Choroid plexus epithelial cell (primary cell): ENCODE results near the gene SEC14L2.

ENCODE experiments used
- DNase-seq: peaks from one replicate; pipeline ENCODE4 v3.0.0-alpha.2; 2010; ENCODE audit warnings: low read depth
- H3K4me3 ChIP-seq: 2 replicates; pipeline ENCODE4 v1.5.1; 2011; ENCODE audit warnings: low read depth, mild to moderate bottlenecking, control low read depth, low read length, moderate library complexity
- TF ChIP-seq, protein P1 (sequence below): conservative IDR thresholded peaks from 2 replicates; pipeline ENCODE4 v1.5.1; 2011; ENCODE audit warnings: low read depth, mild to moderate bottlenecking, control low read depth, inconsistent platforms, low read length, moderate library complexity

Gene SEC14L2

DNA sequence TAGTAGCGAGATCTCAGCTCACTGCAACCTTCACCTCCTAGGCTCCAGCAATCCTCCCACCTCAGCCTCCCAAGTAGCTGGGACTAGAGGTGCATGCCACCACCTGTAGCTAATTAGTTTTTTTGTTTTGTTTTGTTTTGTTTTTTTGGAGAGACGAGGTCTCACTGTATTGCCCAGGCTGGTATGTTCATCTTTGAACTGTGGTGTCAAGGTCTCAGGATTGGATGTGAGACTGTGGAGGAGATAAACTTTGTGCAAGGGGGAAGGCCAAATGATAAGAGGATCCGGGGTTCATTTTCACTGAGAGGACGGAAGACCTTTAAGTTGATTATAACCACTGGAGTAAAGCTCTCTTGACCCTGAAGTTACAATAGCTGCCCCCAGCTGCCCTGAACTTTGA, 8.9 kb downstream of the SEC14L2 start:
- H3K4me3 ChIP-seq = no peak overlapping the region
- TF ChIP-seq, protein P1, sequence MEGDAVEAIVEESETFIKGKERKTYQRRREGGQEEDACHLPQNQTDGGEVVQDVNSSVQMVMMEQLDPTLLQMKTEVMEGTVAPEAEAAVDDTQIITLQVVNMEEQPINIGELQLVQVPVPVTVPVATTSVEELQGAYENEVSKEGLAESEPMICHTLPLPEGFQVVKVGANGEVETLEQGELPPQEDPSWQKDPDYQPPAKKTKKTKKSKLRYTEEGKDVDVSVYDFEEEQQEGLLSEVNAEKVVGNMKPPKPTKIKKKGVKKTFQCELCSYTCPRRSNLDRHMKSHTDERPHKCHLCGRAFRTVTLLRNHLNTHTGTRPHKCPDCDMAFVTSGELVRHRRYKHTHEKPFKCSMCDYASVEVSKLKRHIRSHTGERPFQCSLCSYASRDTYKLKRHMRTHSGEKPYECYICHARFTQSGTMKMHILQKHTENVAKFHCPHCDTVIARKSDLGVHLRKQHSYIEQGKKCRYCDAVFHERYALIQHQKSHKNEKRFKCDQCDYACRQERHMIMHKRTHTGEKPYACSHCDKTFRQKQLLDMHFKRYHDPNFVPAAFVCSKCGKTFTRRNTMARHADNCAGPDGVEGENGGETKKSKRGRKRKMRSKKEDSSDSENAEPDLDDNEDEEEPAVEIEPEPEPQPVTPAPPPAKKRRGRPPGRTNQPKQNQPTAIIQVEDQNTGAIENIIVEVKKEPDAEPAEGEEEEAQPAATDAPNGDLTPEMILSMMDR = no peak

DNA sequence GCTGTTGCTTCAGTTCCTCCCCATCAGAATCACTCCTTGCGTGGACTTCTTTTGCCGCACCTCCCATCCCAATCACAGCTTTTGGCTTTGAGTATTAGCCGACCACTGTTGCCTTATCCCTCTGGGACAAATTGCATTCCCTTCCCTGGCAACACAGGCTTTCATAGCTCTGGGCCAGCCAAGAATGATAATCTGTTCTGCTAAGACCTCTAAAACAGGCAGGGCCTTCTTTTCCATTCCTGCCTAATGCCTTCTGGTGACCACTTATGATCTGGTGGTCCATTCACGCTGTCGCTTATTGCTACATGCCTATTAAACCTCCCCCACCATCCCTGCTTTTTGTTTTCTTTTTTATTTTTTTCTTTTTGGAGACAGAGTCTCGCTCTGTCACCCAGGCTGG, 9.6 kb downstream of the SEC14L2 start:
- TF ChIP-seq, protein P1 = no peak
- no peak for DNase-seq
- no peak overlapping the region for H3K4me3 ChIP-seq

More for the DNA sequence above, 8.9 kb downstream of the SEC14L2 start:
- no peak for DNase-seq

DNA sequence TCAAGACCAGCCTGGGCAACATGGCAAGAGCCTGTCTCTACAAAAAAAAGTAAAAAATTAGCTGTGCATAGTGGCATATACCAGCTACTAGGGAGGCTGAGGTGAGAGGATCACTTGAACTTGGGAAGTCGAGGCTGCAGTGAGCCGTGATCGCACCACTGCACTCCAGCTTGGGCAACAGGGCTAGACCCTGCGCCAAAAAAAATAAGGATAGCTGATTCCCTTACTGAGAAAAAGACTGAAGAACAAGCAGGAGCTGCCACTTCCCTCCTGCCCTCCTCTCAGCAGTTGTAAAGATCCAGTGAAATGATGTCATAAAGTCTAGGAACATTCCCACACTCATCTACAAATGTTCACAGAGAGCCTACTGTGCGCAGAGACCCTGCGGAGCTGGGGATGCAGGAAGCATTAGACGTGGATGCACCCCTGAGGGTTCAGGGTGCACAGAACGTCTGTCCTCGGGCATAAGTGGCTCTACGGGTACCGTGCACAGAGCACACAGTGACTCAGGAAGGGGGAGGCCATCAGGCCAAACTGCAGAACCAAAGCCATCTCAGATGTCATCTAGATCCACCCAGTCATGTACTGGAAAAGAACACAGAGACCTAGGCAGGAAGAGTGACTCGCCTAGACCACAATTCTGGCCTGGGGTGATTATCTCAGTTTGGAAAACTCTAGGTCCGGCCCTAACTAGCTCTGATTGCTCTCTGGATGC, 11.7 kb downstream of the SEC14L2 start:
- no peak overlapping the region for H3K4me3 ChIP-seq
- TF ChIP-seq, protein P1 = no peak
- peak; percentile 39 for DNase-seq

DNA sequence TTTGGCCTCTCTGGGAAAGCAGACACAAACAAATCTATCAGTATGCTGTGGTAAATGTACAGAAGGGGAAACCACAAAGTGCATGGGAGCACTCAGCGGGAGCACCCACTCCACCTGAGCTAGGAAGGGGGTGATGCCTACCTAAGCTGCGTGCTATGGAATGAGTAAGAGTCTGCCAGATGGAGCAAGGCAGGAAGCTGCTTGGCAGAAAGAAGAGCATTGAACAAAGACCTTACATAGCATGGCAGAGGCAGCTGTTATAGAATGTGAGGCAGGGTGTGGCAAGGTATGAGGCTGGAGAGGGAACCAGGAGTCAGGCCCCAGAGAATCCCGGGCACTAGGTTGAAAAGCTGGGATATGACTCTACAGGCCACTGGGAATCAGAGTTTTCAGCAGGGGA, 15.0 kb downstream of the SEC14L2 start:
- DNase-seq = no peak
- TF ChIP-seq, protein P1 = no peak

DNA sequence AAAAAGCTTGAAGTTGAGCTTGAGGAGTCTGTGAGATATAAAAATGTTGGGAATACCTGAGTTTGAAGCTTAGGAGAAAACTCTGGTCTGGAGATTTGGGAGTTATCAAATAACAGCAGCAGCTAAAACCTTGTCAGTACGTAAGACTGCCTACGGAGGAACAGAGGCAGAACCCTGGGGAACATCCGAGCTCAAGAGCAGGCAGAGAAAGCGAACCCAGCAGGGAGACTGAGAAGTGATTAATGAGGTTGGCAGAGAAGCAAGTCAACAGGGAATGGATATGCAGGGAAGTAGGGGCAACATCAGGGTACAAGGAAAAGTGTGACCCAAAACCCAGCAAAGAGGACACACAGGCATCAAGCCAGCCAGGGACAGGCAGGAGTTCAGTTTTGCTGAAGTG, 16.2 kb downstream of the SEC14L2 start:
- TF ChIP-seq, protein P1 = no peak
- no peak overlapping the region for H3K4me3 ChIP-seq
- DNase-seq = peak; percentile 28

More for the DNA sequence above, 15.0 kb downstream of the SEC14L2 start:
- no peak overlapping the region for H3K4me3 ChIP-seq

DNA sequence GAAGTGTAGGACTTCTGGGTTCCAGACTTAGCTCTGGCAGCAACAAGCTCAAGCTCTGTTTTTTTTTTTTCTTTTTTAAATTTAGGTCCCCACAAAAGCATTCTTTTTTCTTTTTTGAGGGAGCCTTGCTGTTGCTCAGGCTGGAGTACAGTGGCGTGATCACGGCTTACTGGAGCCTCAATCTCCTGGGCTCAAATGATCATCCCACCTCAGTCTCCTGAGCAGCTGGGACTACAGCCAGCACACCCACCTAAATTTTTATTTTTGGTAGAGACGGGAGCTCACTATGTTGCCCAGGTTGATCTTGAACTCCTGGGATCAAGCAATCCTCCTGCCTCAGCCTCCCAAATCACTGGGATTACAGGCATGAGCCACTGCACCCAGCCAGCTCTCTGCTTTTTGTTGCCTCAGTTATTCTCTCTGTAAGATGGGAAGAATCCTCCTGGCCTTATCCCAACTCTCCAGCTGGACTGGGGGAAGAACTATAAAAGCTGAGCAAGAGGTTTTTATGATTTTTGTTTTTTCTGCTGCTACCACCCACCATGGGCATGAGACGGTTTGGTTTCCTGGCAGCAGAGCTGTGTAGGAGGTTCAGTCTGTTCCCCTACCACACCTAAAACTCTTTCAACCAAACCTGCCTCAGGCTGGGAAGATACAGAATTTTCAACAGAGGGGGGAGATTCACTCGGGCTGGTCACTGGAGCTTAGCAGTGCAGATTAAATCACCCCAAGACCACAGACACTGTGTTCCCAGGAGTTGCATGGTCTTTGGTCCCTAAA, 17.1 kb downstream of the SEC14L2 start:
- TF ChIP-seq, protein P1 = no peak
- DNase-seq = no peak

More for the DNA sequence above, 17.1 kb downstream of the SEC14L2 start:
- no peak overlapping the region for H3K4me3 ChIP-seq
